MCF 10A (cell line): ENCODE measurements around the gene OSBPL2. TPM values are rescaled to one million over a fixed set of nuclear protein-coding genes. Genes with fewer than 3 reads are reported as not detected.

Source experiments
- BruUV-seq: library from RNA; stranded (reverse); fragments of 400-500 nt; replicated peaks from 2 replicates; lab custom pipeline; 2021; lab: Mats Ljungman, UMichigan
- CTCF ChIA-PET: fragments of 300-600 bp; sonication (Branson Sonifier 250); formaldehyde crosslinking; extraction: SDS; loops from one replicate; lab custom pipeline; 2021; ENCODE audit warnings: antibody characterized with exemption, inconsistent platforms; lab: Yijun Ruan, JAX
- POLR2A ChIA-PET: fragments of 300-600, 350-650 bp; sonication (Branson Sonifier 250); formaldehyde crosslinking; extraction: SDS; loops from one replicate; lab custom pipeline; 2020; ENCODE audit warnings: antibody characterized with exemption, inconsistent platforms; lab: Yijun Ruan, JAX
- DNase-seq: peaks from one replicate; pipeline ENCODE4 v3.0.0-alpha.2; 2018; ENCODE audit not compliant: unreplicated experiment
- H3K27ac Mint-ChIP-seq: one replicate; pipeline ENCODE4 v1.8.0; 2022; ENCODE audit warnings: mild to moderate bottlenecking, low read depth, mixed read lengths; ENCODE audit not compliant: unreplicated experiment
- H3K27me3 Mint-ChIP-seq: one replicate; pipeline ENCODE4 v1.8.0; 2022; ENCODE audit warnings: mixed read lengths; ENCODE audit not compliant: insufficient read depth, unreplicated experiment
- H3K36me3 Mint-ChIP-seq: one replicate; pipeline ENCODE4 v1.8.0; 2022; ENCODE audit warnings: mild to moderate bottlenecking, moderate library complexity, mixed read lengths; ENCODE audit not compliant: insufficient read depth, unreplicated experiment
- H3K4me1 Mint-ChIP-seq: one replicate; pipeline ENCODE4 v1.8.0; 2022; ENCODE audit warnings: mixed read lengths; ENCODE audit not compliant: insufficient read depth, unreplicated experiment
- H3K4me3 Mint-ChIP-seq: one replicate; pipeline ENCODE4 v1.8.0; 2022; ENCODE audit warnings: mild to moderate bottlenecking, moderate library complexity, mixed read lengths; ENCODE audit not compliant: unreplicated experiment
- H3K9me3 Mint-ChIP-seq: one replicate; pipeline ENCODE4 v1.8.0; 2022; ENCODE audit warnings: mixed read lengths; ENCODE audit not compliant: unreplicated experiment
- CTCF ChIP-seq: fragments of 200-600 bp; IDR thresholded peaks from one replicate; pipeline ENCODE4 v1.8.0; 2022; ENCODE audit warnings: antibody characterized with exemption, mild to moderate bottlenecking; ENCODE audit not compliant: unreplicated experiment
- intact Hi-C: fragments of 100-400 bp; cut with micrococcal nuclease; formaldehyde crosslinking; loops from 2 replicates; pipeline ENCODE4 v1.14.1; 2022
- total RNA-seq: library from RNA; stranded (reverse); gene quantifications from 2 replicates; pipeline ENCODE4 v1.2.3, GENCODE V29; 2022

The OSBPL2 gene
- total RNA-seq, 1 experiment from 2014 or later: 38.8 TPM

GRCh38 chr20:62209850-62210495 is 28.3 kb upstream of the OSBPL2 start:
- Mint-ChIP-seq H3K27ac (no peak overlapping the region), H3K27me3 (peaks cover 14% of the 10 kb centered on the region), H3K36me3 (no peaks in the 10 kb centered on the region), H3K9me3 (no peaks in the 10 kb centered on the region), H3K4me1 (no peaks in the 10 kb centered on the region), H3K4me3 (no peak overlapping the region)
- CTCF ChIA-PET: interaction anchor here (0.6 to 1.1 kb wide), 5 partner anchors 13 to 445 kb away, joined by 3 to 6 read pairs (median 4); no protein-coding TSS in a partner anchor
- DNase-seq: no peak
- no peak for TF ChIP-seq CTCF
- intact Hi-C loops: no loop called here
- POLR2A ChIA-PET: no interaction called here
- no TSS peak for BruUV-seq

GRCh38 chr20:62210496-62210855 is 27.8 kb upstream of the OSBPL2 start:
- Mint-ChIP-seq H3K9me3 (no peaks in the 10 kb centered on the region), H3K4me1 (no peaks in the 10 kb centered on the region), H3K27ac (no peak overlapping the region), H3K36me3 (no peaks in the 10 kb centered on the region), H3K27me3 (peaks cover 19% of the 10 kb centered on the region), H3K4me3 (no peak overlapping the region)
- ChIA-PET CTCF (interaction anchor here (0.7 to 1.1 kb wide), 2 partner anchors 12 to 25 kb away, joined by 4 read pairs; no protein-coding TSS in a partner anchor), POLR2A (no interaction called here)
- TF ChIP-seq CTCF: no peak
- BruUV-seq: no TSS peak
- intact Hi-C loops: no loop called here
- no peak for DNase-seq

- Mint-ChIP-seq H3K36me3 (no peaks in the 10 kb centered on the region), H3K27me3 (peaks cover 23% of the 10 kb centered on the region), H3K4me1 (no peaks in the 10 kb centered on the region), H3K9me3 (no peaks in the 10 kb centered on the region), H3K4me3 (no peak overlapping the region), H3K27ac (no peak overlapping the region)
- POLR2A ChIA-PET: no interaction called here
- intact Hi-C loops: no loop called here
- BruUV-seq: no TSS peak
- TF ChIP-seq CTCF: no peak
- CTCF ChIA-PET: no interaction called here
- no peak for DNase-seq
Observed at GRCh38 chr20:62211216-62211615, 27.1 kb upstream of the OSBPL2 start.

- no peaks in the 10 kb centered on the region for H3K4me1 Mint-ChIP-seq
- no peak overlapping the region for H3K27ac Mint-ChIP-seq
- TF ChIP-seq CTCF: no peak
- no peak for DNase-seq
- peaks cover 23% of the 10 kb centered on the region for H3K27me3 Mint-ChIP-seq
- no TSS peak for BruUV-seq
- H3K9me3 Mint-ChIP-seq: no peaks in the 10 kb centered on the region
- no peak overlapping the region for H3K4me3 Mint-ChIP-seq
- CTCF ChIA-PET: no interaction called here
- POLR2A ChIA-PET: no interaction called here
- H3K36me3 Mint-ChIP-seq: no peaks in the 10 kb centered on the region
- intact Hi-C loops: no loop called here
Observed at GRCh38 chr20:62211769-62212288, 26.5 kb upstream of the OSBPL2 start.
